IMR-90 (cell line): ENCODE data around the gene BTG4. TPM values are rescaled to one million over a fixed set of nuclear protein-coding genes. Genes with fewer than 3 reads are reported as not detected.

ENCODE experiments used
- ATAC-seq: fragments of 200-7000 bp; cut with Tn5 transposase; 2 replicates; pipeline ENCODE4 v1.9.1; 2020; ENCODE audit warnings: low read depth, mild to moderate bottlenecking, moderate library complexity
- BruUV-seq: library from RNA; stranded (reverse); fragments of 400-500 nt; replicated peaks from 2 replicates; lab custom pipeline; 2021; lab: Mats Ljungman, UMichigan
- CTCF ChIA-PET: fragments of 300-600 bp; formaldehyde crosslinking; extraction: SDS; loops from one replicate; lab custom pipeline; 2021; ENCODE audit warnings: antibody characterized with exemption; lab: Yijun Ruan, JAX
- POLR2A ChIA-PET: fragments of 300-600 bp; sonication (Branson Sonifier 250); formaldehyde crosslinking; loops from one replicate; lab custom pipeline; 2022; ENCODE audit warnings: antibody characterized with exemption; ENCODE audit not compliant: unreplicated experiment; lab: Charles Lee
- DNase-seq: peaks from one replicate; pipeline ENCODE4 v3.0.0; 2013
- H2AFZ ChIP-seq: replicated peaks from 2 replicates; pipeline ENCODE3; 2013; ENCODE audit warnings: low read length, mild to moderate bottlenecking; ENCODE audit not compliant: poor library complexity
- H2AK5ac ChIP-seq: 2 replicates; pipeline ENCODE4 v1.6.1; 2013; ENCODE audit warnings: low read depth, low read length, inconsistent platforms
- H2AK9ac ChIP-seq: replicated peaks from 2 replicates; pipeline ENCODE3; 2013; ENCODE audit warnings: mild to moderate bottlenecking, low read depth, low read length, moderate library complexity; ENCODE audit not compliant: poor library complexity
- H2BK120ac ChIP-seq: 2 replicates; pipeline ENCODE4 v1.6.1; 2013; ENCODE audit warnings: low read depth, low read length, inconsistent platforms
- H2BK15ac ChIP-seq: 3 replicates; pipeline ENCODE4 v1.6.1; 2013; ENCODE audit warnings: low read depth, low read length, inconsistent platforms
- H2BK20ac ChIP-seq: 2 replicates; pipeline ENCODE4 v1.6.1; 2013; ENCODE audit warnings: low read depth, mild to moderate bottlenecking, inconsistent platforms, low read length, moderate library complexity
- H2BK5ac ChIP-seq: 2 replicates; pipeline ENCODE4 v1.6.1; 2013; ENCODE audit warnings: mild to moderate bottlenecking, low read depth, low read length, inconsistent platforms; ENCODE audit not compliant: poor library complexity, severe bottlenecking
- H3K14ac ChIP-seq: replicated peaks from 2 replicates; pipeline ENCODE4 v1.6.1; 2013; ENCODE audit warnings: low read depth, low read length, inconsistent platforms
- H3K18ac ChIP-seq: 2 replicates; pipeline ENCODE4 v1.6.1; 2013; ENCODE audit warnings: low read depth, low read length, control low read depth
- H3K23ac ChIP-seq: 2 replicates; pipeline ENCODE4 v1.6.1; 2013; ENCODE audit warnings: low read depth, low read length, inconsistent platforms
- H3K27ac ChIP-seq: 2 replicates; pipeline ENCODE4 v1.5.1; 2013; ENCODE audit warnings: mild to moderate bottlenecking, control low read depth, low read length; ENCODE audit not compliant: insufficient read depth
- H3K27me3 ChIP-seq: 2 replicates; pipeline ENCODE4 v1.6.1; 2013; ENCODE audit warnings: low read length; ENCODE audit not compliant: control insufficient read depth, insufficient read depth
- H3K36me3 ChIP-seq: 2 replicates; pipeline ENCODE4 v1.6.1; 2013; ENCODE audit warnings: low read length, mixed read lengths; ENCODE audit not compliant: control insufficient read depth, insufficient read depth
- H3K4ac ChIP-seq: 2 replicates; pipeline ENCODE4 v1.6.1; 2013; ENCODE audit warnings: low read depth, low read length, inconsistent platforms
- H3K4me1 ChIP-seq: 2 replicates; pipeline ENCODE4 v1.6.1; 2013; ENCODE audit warnings: low read length, mixed read lengths; ENCODE audit not compliant: control insufficient read depth, insufficient read depth
- H3K4me2 ChIP-seq: 2 replicates; pipeline ENCODE4 v1.6.1; 2013; ENCODE audit warnings: low read depth, mild to moderate bottlenecking, control low read depth, low read length, moderate library complexity
- H3K4me3 ChIP-seq: 2 replicates; pipeline ENCODE4 v1.5.1; 2013; ENCODE audit warnings: low read depth, mild to moderate bottlenecking, control low read depth, low read length, moderate library complexity; ENCODE audit not compliant: insufficient read depth
- H3K56ac ChIP-seq: 2 replicates; pipeline ENCODE4 v1.6.1; 2013; ENCODE audit warnings: low read length, inconsistent platforms; ENCODE audit not compliant: insufficient read depth; ENCODE audit errors: extremely low read depth
- H3K79me1 ChIP-seq, 2 experiments: 2 replicates each; pipeline ENCODE4 v1.6.1; 2013; ENCODE audit warnings: low read length in 2 of 2, inconsistent platforms in 1 of 2, low read depth in 1 of 2
- H3K9ac ChIP-seq: 2 replicates; pipeline ENCODE4 v1.6.1; 2013; ENCODE audit warnings: low read depth, low read length, control low read depth
- H3K9me1 ChIP-seq: 2 replicates; pipeline ENCODE4 v1.6.1; 2013; ENCODE audit warnings: low read length, inconsistent platforms; ENCODE audit not compliant: insufficient read depth
- H3K9me3 ChIP-seq: 2 replicates; pipeline ENCODE4 v1.6.1; 2013; ENCODE audit warnings: low read length; ENCODE audit not compliant: control insufficient read depth, insufficient read depth
- H4K20me1 ChIP-seq: 2 replicates; pipeline ENCODE4 v1.6.1; 2013; ENCODE audit warnings: low read length, inconsistent platforms; ENCODE audit not compliant: insufficient read depth
- H4K5ac ChIP-seq: 2 replicates; pipeline ENCODE4 v1.6.1; 2013; ENCODE audit warnings: mild to moderate bottlenecking, low read depth, low read length, control low read depth
- H4K8ac ChIP-seq, 2 experiments: 2 replicates each; pipeline ENCODE4 v1.6.1; 2013; ENCODE audit warnings: low read depth in 2 of 2, low read length in 2 of 2, control low read depth in 1 of 2, inconsistent platforms in 1 of 2
- H4K91ac ChIP-seq: 2 replicates; pipeline ENCODE4 v1.6.1; 2013; ENCODE audit warnings: low read depth, low read length, inconsistent platforms; ENCODE audit not compliant: insufficient read depth
- BHLHE40 ChIP-seq: fragments of 150-350 bp; IDR thresholded peaks from 2 replicates; pipeline ENCODE4 v1.6.1; 2016; ENCODE audit warnings: mild to moderate bottlenecking, low read depth, low read length
- CEBPB ChIP-seq: IDR thresholded peaks from 2 replicates; pipeline ENCODE4 v1.6.1; 2012; ENCODE audit warnings: low read depth, low read length, improper control_type of control experiment
- CHD1 ChIP-seq: IDR thresholded peaks from 2 replicates; pipeline ENCODE4 v1.6.1; 2012; ENCODE audit warnings: low read depth, low read length, improper control_type of control experiment
- MAFK ChIP-seq: IDR thresholded peaks from 2 replicates; pipeline ENCODE4 v1.6.1; 2012; ENCODE audit warnings: low read depth, low read length, improper control_type of control experiment
- MAZ ChIP-seq: IDR thresholded peaks from 2 replicates; pipeline ENCODE4 v1.6.1; 2012; ENCODE audit warnings: low read depth, mild to moderate bottlenecking, low read length, improper control_type of control experiment, moderate library complexity, borderline replicate concordance
- MXI1 ChIP-seq: IDR thresholded peaks from 2 replicates; pipeline ENCODE4 v1.6.1; 2012; ENCODE audit warnings: low read depth, mild to moderate bottlenecking, low read length, moderate library complexity, borderline replicate concordance
- NFE2L2 ChIP-seq: fragments of 150-350 bp; IDR thresholded peaks from 2 replicates; pipeline ENCODE4 v1.6.1; 2016; ENCODE audit warnings: low read depth, mild to moderate bottlenecking, low read length
- POLR2A ChIP-seq: IDR thresholded peaks from 2 replicates; pipeline ENCODE4 v1.6.1; 2012; ENCODE audit warnings: mild to moderate bottlenecking, low read depth, low read length
- RAD21 ChIP-seq: IDR thresholded peaks from 2 replicates; pipeline ENCODE4 v1.6.1; 2012; ENCODE audit warnings: low read length, improper control_type of control experiment
- RCOR1 ChIP-seq: IDR thresholded peaks from 2 replicates; pipeline ENCODE4 v1.6.1; 2012; ENCODE audit warnings: mild to moderate bottlenecking, low read length, improper control_type of control experiment; ENCODE audit not compliant: insufficient replicate concordance
- RFX5 ChIP-seq: IDR thresholded peaks from 2 replicates; pipeline ENCODE4 v1.8.0; 2012; ENCODE audit warnings: low read depth, mild to moderate bottlenecking, low read length, moderate library complexity
- SMC3 ChIP-seq: fragments of 150-350 bp; IDR thresholded peaks from 2 replicates; pipeline ENCODE4 v1.6.1; 2016; ENCODE audit warnings: low read depth, mild to moderate bottlenecking, antibody characterized with exemption, low read length, moderate library complexity
- WGBS, 2 experiments: methylation state at CpG; one replicate each; pipeline versions ENCODE4 v1.1.5 to v1.1.7; 2013; ENCODE audit warnings: missing lambda C conversion rate in 2 of 2; ENCODE audit not compliant: insufficient read length in 1 of 2; ENCODE audit errors: extremely low coverage in 2 of 2; 5-methylcytosine and 5-hydroxymethylcytosine counted together
- dilution Hi-C: fragments of 300-500 bp; cut with HindIII; formaldehyde crosslinking; loops from one replicate; pipeline ENCODE4 v1.14.3; 2018; ENCODE audit warnings: low sequenced_read_pairs; ENCODE audit not compliant: unreplicated experiment
- in situ Hi-C: fragments of 300-500 bp; cut with MboI; formaldehyde crosslinking; loops from 3 replicates; pipeline ENCODE4 v1.14.3; 2019; ENCODE audit warnings: low sequenced_read_pairs, inconsistent platforms, mixed read lengths
- intact Hi-C: fragments of 100-400 bp; cut with micrococcal nuclease; formaldehyde crosslinking; loops from 2 replicates; pipeline ENCODE4 v1.10.0; 2022
- polyA plus RNA-seq, 3 experiments: library from polyadenylated mRNA; depleted of rRNA; stranded (reverse); fragments of >200 nt; gene quantifications; 2 replicates each; pipeline ENCODE4 v1.2.3, GENCODE V29; 2012; ENCODE audit warnings: low replicate concordance in 1 of 3
- total RNA-seq: library from RNA; depleted of rRNA; stranded (reverse); fragments of >200 nt; gene quantifications from 2 replicates; pipeline ENCODE4 v1.2.3, GENCODE V29; 2012
- TF ChIP-seq, protein P1 (sequence below): fragments of 150-350 bp; IDR thresholded peaks from 2 replicates; pipeline ENCODE4 v1.6.1; 2016; ENCODE audit warnings: low read depth, mild to moderate bottlenecking, low read length, moderate library complexity, borderline replicate concordance
- TF ChIP-seq, protein P2 (sequence below): conservative IDR thresholded peaks from 2 replicates; pipeline ENCODE4 v1.5.1; 2012; ENCODE audit warnings: mild to moderate bottlenecking, low read depth, low read length, improper control_type of control experiment

The BTG4 gene
- total and polyA plus RNA-seq, 2 of the 4 experiments (the other 2 are of a cell fraction): not detected

- no peak for TF ChIP-seq NFE2L2
Measured at GRCh38 chr11:111549196-111549868, 37.1 kb upstream of the BTG4 start (continued).

DNA sequence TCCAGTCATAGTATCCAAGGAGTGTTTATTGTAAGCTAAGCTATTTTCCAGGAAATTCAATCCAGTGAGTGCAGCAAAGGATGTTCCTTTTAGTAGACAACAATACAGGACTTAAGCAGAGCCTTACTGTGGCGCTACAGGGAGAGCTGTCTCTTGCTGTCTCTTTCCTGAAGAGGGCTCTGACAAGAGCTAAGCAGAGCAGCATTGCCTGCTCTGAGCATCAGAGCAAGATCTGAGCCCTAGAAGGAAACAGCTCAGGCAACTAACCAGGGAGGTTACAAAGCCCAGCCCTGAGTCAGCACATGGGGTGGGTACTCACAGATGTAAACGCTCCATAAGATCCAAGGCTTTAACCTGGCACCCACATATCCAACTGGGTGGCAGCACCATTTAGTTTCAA lies 36.3 kb upstream of the BTG4 start:
- H3K27ac ChIP-seq: peak overlapping the region; percentile 51; the same call in 1 of the 2 replicates
- ChIA-PET POLR2A (no interaction called here), CTCF (interaction anchor here (1.2 to 1.3 kb wide), 2 partner anchors 8 to 94 kb away, joined by 3 to 4 read pairs; no protein-coding TSS in a partner anchor)
- BruUV-seq: no TSS peak
- H3K9me1 ChIP-seq: peaks cover 43% of the 10 kb centered on the region
- no peaks in the 10 kb centered on the region for H3K9me3 ChIP-seq
- ATAC-seq (peak; percentile 78), DNase-seq (peak; percentile 49)
- H2AK9ac ChIP-seq: no peak overlapping the region
- H2BK15ac ChIP-seq: no peak overlapping the region
- H3K4me2 ChIP-seq: peak overlapping the region; percentile 3; the same call in 1 of the 2 replicates
- H3K4me3 ChIP-seq: no peak overlapping the region
- peaks cover 61% of the 10 kb centered on the region for H3K36me3 ChIP-seq
- peak overlapping the region; percentile 43; the same call in 1 of the 2 replicates for H3K23ac ChIP-seq
- H4K91ac ChIP-seq: peak overlapping the region; percentile 33; the same call in 1 of the 2 replicates
- no peak overlapping the region for H2AFZ ChIP-seq
- no peak overlapping the region for H3K56ac ChIP-seq
- no peak overlapping the region for H3K4ac ChIP-seq
- dilution Hi-C loops (no loop called here), intact Hi-C loops (no loop called here), in situ Hi-C loops (no loop called here)
- H4K8ac ChIP-seq: no peak overlapping the region
- no peak overlapping the region for H3K14ac ChIP-seq
- 60% methylated on average over 1 of the region's 2 CpGs; no CpG with 5 or more reads in 1 of the 2 experiments for WGBS, 2 experiments
- H3K9ac ChIP-seq: peak overlapping the region; percentile 1; the same call in 1 of the 2 replicates
- H4K5ac ChIP-seq: peak overlapping the region; percentile 47
- peaks cover 54 to 79% of the 10 kb centered on the region in 2 experiments for H3K79me1 ChIP-seq
- H3K27me3 ChIP-seq: no peaks in the 10 kb centered on the region
- peak overlapping the region; percentile 63 for H3K18ac ChIP-seq
- H4K20me1 ChIP-seq: peaks cover 4% of the 10 kb centered on the region; the same call in 1 of the 2 replicates
- peak overlapping the region; percentile 55 for H2BK120ac ChIP-seq
- peak overlapping the region; percentile 41 for H2BK5ac ChIP-seq
- 0 out of 2 replicates have a peak overlapping the region, but pooled peaks have one; percentile 12 for H2BK20ac ChIP-seq
- H3K4me1 ChIP-seq: peaks cover 16% of the 10 kb centered on the region
- peak overlapping the region; percentile 18; the same call in 1 of the 2 replicates for H2AK5ac ChIP-seq
- TF ChIP-seq MAFK (no peak), NFE2L2 (no peak), SMC3 (no peak), CEBPB (no peak), MXI1 (no peak), MAZ (no peak), CHD1 (no peak), BHLHE40 (no peak), RCOR1 (no peak), POLR2A (no peak), RAD21 (no peak), RFX5 (no peak)
- TF ChIP-seq, protein P1, sequence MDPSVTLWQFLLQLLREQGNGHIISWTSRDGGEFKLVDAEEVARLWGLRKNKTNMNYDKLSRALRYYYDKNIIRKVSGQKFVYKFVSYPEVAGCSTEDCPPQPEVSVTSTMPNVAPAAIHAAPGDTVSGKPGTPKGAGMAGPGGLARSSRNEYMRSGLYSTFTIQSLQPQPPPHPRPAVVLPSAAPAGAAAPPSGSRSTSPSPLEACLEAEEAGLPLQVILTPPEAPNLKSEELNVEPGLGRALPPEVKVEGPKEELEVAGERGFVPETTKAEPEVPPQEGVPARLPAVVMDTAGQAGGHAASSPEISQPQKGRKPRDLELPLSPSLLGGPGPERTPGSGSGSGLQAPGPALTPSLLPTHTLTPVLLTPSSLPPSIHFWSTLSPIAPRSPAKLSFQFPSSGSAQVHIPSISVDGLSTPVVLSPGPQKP: no peak
- TF ChIP-seq, protein P2, sequence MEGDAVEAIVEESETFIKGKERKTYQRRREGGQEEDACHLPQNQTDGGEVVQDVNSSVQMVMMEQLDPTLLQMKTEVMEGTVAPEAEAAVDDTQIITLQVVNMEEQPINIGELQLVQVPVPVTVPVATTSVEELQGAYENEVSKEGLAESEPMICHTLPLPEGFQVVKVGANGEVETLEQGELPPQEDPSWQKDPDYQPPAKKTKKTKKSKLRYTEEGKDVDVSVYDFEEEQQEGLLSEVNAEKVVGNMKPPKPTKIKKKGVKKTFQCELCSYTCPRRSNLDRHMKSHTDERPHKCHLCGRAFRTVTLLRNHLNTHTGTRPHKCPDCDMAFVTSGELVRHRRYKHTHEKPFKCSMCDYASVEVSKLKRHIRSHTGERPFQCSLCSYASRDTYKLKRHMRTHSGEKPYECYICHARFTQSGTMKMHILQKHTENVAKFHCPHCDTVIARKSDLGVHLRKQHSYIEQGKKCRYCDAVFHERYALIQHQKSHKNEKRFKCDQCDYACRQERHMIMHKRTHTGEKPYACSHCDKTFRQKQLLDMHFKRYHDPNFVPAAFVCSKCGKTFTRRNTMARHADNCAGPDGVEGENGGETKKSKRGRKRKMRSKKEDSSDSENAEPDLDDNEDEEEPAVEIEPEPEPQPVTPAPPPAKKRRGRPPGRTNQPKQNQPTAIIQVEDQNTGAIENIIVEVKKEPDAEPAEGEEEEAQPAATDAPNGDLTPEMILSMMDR: no peak
